ENCODE measurements around the gene RHOH.

RHOH gene

GRCh38 chr4:40183615-40184411 is 13.0 kb upstream of the RHOH start:
- TF ChIP-seq FOXM1 (IDR thresholded peaks at IDR 0.05; ENCODE audit: borderline replicate concordance): no peak
- TF ChIP-seq FOXA1 (IDR thresholded peaks at IDR 0.05): no peak
- no peak for TF ChIP-seq ELF4 (IDR thresholded peaks at IDR 0.05)
- no peak for TF ChIP-seq PKNOX1 (IDR thresholded peaks at IDR 0.05)
- no peak for TF ChIP-seq FOXK2 (IDR thresholded peaks at IDR 0.05)
- TF ChIP-seq HDGF (IDR thresholded peaks at IDR 0.05; ENCODE audit: borderline replicate concordance): no peak
- no peak for TF ChIP-seq CTBP1 (IDR thresholded peaks at IDR 0.05; ENCODE audit: borderline replicate concordance)
- ChIA-PET POLR2A (no interaction called here), CTCF (no interaction called here)
- no peak for DNase-seq (ENCODE audit: extremely low spot score)

DNA sequence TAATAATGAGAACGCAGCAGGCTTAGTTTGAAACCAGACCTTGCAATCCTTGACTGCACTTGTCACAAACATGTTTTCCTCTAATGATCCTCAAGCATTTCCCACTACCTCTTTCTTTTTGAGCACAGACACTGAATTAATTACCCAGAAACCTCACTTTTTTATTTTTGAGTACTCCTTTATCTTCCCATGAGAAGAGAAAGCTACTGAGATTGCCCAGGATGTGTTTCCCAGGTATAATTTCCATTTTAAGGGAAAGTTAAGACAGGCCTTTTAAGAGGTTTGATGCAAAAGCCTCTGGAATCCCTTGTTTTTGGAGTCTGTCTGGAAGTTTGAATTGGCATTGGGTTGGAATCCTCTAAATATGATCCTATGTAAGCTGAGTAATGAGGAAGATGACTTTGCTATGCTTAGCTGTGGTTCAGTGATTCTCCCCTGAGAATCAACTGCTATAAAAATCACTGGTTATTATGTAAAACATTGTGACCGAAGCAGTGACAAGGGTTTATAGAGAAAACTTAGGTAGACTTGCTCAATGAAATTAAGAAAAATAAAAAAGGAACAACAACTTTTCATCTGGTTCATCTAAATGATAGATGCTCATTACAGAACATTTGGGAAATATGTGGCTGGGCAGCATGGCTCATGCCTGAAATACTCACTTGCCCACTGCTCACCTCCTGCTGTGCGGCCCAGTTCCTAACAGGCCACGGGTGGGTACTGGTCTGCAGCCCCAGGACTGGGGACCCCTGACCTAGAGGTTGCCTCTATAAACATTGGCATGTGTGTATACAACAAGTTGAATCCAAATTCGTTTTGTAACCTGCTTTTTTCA is 10.8 kb upstream of the RHOH start:
- DNase-seq (ENCODE audit: extremely low spot score): no peak
- ChIA-PET POLR2A (no interaction called here), CTCF (no interaction called here)
- TF ChIP-seq ARNT (IDR thresholded peaks at IDR 0.05): no peak
- TF ChIP-seq NFRKB (IDR thresholded peaks at IDR 0.05): no peak
- no peak for TF ChIP-seq L3MBTL2 (conservative IDR thresholded peaks at IDR 0.05)
- no peak for TF ChIP-seq HDGF (IDR thresholded peaks at IDR 0.05; ENCODE audit: borderline replicate concordance)
- TF ChIP-seq BHLHE40 (IDR thresholded peaks at IDR 0.05; ENCODE audit: borderline replicate concordance): no peak
- no peak for TF ChIP-seq FOXK2 (IDR thresholded peaks at IDR 0.05)
- TF ChIP-seq FOXM1 (IDR thresholded peaks at IDR 0.05; ENCODE audit: borderline replicate concordance): no peak
- TF ChIP-seq ELF4 (IDR thresholded peaks at IDR 0.05): no peak
- TF ChIP-seq SP1 (IDR thresholded peaks at IDR 0.05): no peak
- TF ChIP-seq SUZ12 (IDR thresholded peaks at IDR 0.05): no peak
- no peak for TF ChIP-seq FOXA1 (IDR thresholded peaks at IDR 0.05)
- TF ChIP-seq TARDBP (IDR thresholded peaks at IDR 0.05): no peak
- no peak for TF ChIP-seq CTBP1 (IDR thresholded peaks at IDR 0.05; ENCODE audit: borderline replicate concordance)
- no peak for TF ChIP-seq PKNOX1 (IDR thresholded peaks at IDR 0.05)
- no peak for TF ChIP-seq ZNF384 (IDR thresholded peaks at IDR 0.05)
- no peak for TF ChIP-seq LEF1 (IDR thresholded peaks at IDR 0.05; ENCODE audit: borderline replicate concordance)

DNA sequence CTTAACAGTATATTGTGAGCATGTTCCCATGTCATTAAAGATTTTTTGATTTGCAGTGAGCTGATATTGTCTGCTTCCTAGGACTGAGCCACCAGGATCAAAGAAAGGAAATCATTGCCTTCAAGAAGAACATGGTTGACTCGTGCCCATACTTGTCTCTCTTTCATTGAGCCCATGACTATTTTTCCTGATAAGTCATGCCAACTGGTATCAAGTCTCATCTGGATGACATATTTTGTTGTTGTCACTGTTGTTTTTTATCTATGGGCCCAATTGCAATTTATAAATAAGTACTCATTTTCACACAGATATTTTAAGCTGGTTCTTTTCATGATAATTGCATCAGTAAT is 10.2 kb upstream of the RHOH start:
- no peak for TF ChIP-seq SP1 (IDR thresholded peaks at IDR 0.05)
- no peak for TF ChIP-seq ZNF384 (IDR thresholded peaks at IDR 0.05)
- no peak for TF ChIP-seq ELF4 (IDR thresholded peaks at IDR 0.05)
- no peak for TF ChIP-seq L3MBTL2 (conservative IDR thresholded peaks at IDR 0.05)
- no peak for TF ChIP-seq LEF1 (IDR thresholded peaks at IDR 0.05; ENCODE audit: borderline replicate concordance)
- TF ChIP-seq TARDBP (IDR thresholded peaks at IDR 0.05): no peak
- TF ChIP-seq FOXA1 (IDR thresholded peaks at IDR 0.05): no peak
- no peak for TF ChIP-seq BHLHE40 (IDR thresholded peaks at IDR 0.05; ENCODE audit: borderline replicate concordance)
- ChIA-PET CTCF (no interaction called here), POLR2A (interaction anchor here (1.1 kb wide), 1 partner anchor 52 kb away, joined by 3 read pairs; no protein-coding TSS in a partner anchor)
- DNase-seq (ENCODE audit: extremely low spot score): no peak

- TF ChIP-seq FOXM1 (IDR thresholded peaks at IDR 0.05; ENCODE audit: borderline replicate concordance) (no peak), SP1 (IDR thresholded peaks at IDR 0.05) (no peak), TARDBP (IDR thresholded peaks at IDR 0.05) (no peak), CTBP1 (IDR thresholded peaks at IDR 0.05; ENCODE audit: borderline replicate concordance) (no peak)
- DNase-seq (ENCODE audit: extremely low spot score): no peak
- ChIA-PET POLR2A (interaction anchor here (1.1 kb wide), 1 partner anchor 51 kb away, joined by 3 read pairs; no protein-coding TSS in a partner anchor), CTCF (no interaction called here)
Measured at GRCh38 chr4:40187386-40187906, 9.4 kb upstream of the RHOH start.

GRCh38 chr4:40190019-40190418 is 6.8 kb upstream of the RHOH start:
- no peak for DNase-seq (ENCODE audit: extremely low spot score)
- TF ChIP-seq CTBP1 (IDR thresholded peaks at IDR 0.05; ENCODE audit: borderline replicate concordance) (no peak), L3MBTL2 (conservative IDR thresholded peaks at IDR 0.05) (no peak), NFRKB (IDR thresholded peaks at IDR 0.05) (no peak), PKNOX1 (IDR thresholded peaks at IDR 0.05) (no peak), LEF1 (IDR thresholded peaks at IDR 0.05; ENCODE audit: borderline replicate concordance) (no peak), FOXA1 (IDR thresholded peaks at IDR 0.05) (no peak)
- CTCF ChIA-PET: interaction anchor here (0.7 kb wide), 1 partner anchor 127 kb away, joined by 7 read pairs; no protein-coding TSS in a partner anchor
- POLR2A ChIA-PET: no interaction called here

GRCh38 chr4:40190465-40190864 is 6.4 kb upstream of the RHOH start:
- DNase-seq (ENCODE audit: extremely low spot score): no peak
- TF ChIP-seq NFRKB (IDR thresholded peaks at IDR 0.05) (no peak), PKNOX1 (IDR thresholded peaks at IDR 0.05) (no peak), FOXM1 (IDR thresholded peaks at IDR 0.05; ENCODE audit: borderline replicate concordance) (no peak), BHLHE40 (IDR thresholded peaks at IDR 0.05; ENCODE audit: borderline replicate concordance) (no peak), ELF4 (IDR thresholded peaks at IDR 0.05) (no peak), HDGF (IDR thresholded peaks at IDR 0.05; ENCODE audit: borderline replicate concordance) (no peak), CTBP1 (IDR thresholded peaks at IDR 0.05; ENCODE audit: borderline replicate concordance) (no peak), FOXA1 (IDR thresholded peaks at IDR 0.05) (no peak), L3MBTL2 (conservative IDR thresholded peaks at IDR 0.05) (no peak), FOXK2 (IDR thresholded peaks at IDR 0.05) (no peak), SP1 (IDR thresholded peaks at IDR 0.05) (no peak), TARDBP (IDR thresholded peaks at IDR 0.05) (no peak), ZNF384 (IDR thresholded peaks at IDR 0.05) (no peak)
- ChIA-PET CTCF (interaction anchor here (0.7 kb wide), 1 partner anchor 126 kb away, joined by 7 read pairs; no protein-coding TSS in a partner anchor), POLR2A (no interaction called here)

Measured in HEK293T (cell line).